ENCODE measurements around the gene DOCK4.

DNA sequence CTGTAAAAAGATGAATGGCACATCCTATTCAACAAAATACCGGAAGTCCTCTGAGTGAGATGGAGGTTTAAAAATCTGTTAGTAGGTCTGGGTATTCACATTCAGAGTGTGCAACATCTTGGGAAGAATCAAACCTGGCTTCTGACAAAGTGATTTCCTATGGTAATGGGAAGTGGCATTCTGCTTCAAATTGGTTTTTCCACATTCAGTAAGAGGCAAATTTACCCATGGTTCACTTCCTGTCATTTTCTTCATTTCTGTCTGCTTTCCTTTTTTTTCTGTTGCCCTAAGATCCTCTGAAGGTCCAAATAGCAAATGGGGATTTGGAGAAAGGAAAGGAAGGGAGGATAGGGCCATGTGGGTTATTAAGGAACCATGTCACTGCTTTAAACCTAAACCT lies 218.3 kb downstream of the DOCK4 start:
- TF ChIP-seq CTCF (IDR thresholded peaks at IDR 0.05): no peak
- no peak for TF ChIP-seq POLR2AphosphoS5 (IDR thresholded peaks at IDR 0.05)
- TF ChIP-seq POLR2A (IDR thresholded peaks at IDR 0.05): no peak
